Measurements from ENCODE around the gene GP1BB. TPM values are rescaled to one million over a fixed set of nuclear protein-coding genes. Genes with fewer than 3 reads are reported as not detected.
A peak's percentile ranks its signal among the peaks of the same experiment; 100 is the strongest.

Gene GP1BB
- total and polyA plus RNA-seq, 2 of the 4 experiments (the other 2 are of a cell fraction) = 0.18 to 1.5 TPM

GRCh38 chr22:19691007-19691720 lies 32.2 kb upstream of the GP1BB start:
- dilution Hi-C loops (cut with HindIII; ENCODE audit: low sequenced_read_pairs, unreplicated experiment) = no loop called here
- POLR2A ChIA-PET (ENCODE audit: unreplicated experiment) = no interaction called here
- peak overlapping the region; percentile 24; the same call in 1 of the 2 replicates for H3K9ac ChIP-seq (ENCODE audit: low read depth, low read length)
- TF ChIP-seq RCOR1 (IDR thresholded peaks at IDR 0.05; ENCODE audit: insufficient replicate concordance, low read length) = no peak
- no peak for TF ChIP-seq USF2 (IDR thresholded peaks at IDR 0.05; ENCODE audit: low read depth, low read length)
- no peak for TF ChIP-seq MAFK (IDR thresholded peaks at IDR 0.05; ENCODE audit: low read depth, low read length)
- TF ChIP-seq MAZ (IDR thresholded peaks at IDR 0.05; ENCODE audit: borderline replicate concordance, low read depth, low read length) = no peak
- no peak for TF ChIP-seq RFX5 (IDR thresholded peaks at IDR 0.05; ENCODE audit: low read depth, low read length)
- no peak for TF ChIP-seq CTCF (conservative IDR thresholded peaks at IDR 0.05; ENCODE audit: low read depth, low read length)
- no peak for TF ChIP-seq CEBPB (IDR thresholded peaks at IDR 0.05; ENCODE audit: low read depth, low read length)
- no peak for TF ChIP-seq FOS (IDR thresholded peaks at IDR 0.05; ENCODE audit: low read depth, low read length)
- no peak for TF ChIP-seq POLR2A (IDR thresholded peaks at IDR 0.05; ENCODE audit: low read depth, low read length)
- TF ChIP-seq RAD21 (IDR thresholded peaks at IDR 0.05; ENCODE audit: low read length) = no peak
- TF ChIP-seq SMC3 (IDR thresholded peaks at IDR 0.05; ENCODE audit: low read depth, low read length) = no peak
- no peak for TF ChIP-seq NFE2L2 (IDR thresholded peaks at IDR 0.05; ENCODE audit: low read depth, low read length)
- no peak for TF ChIP-seq CHD1 (IDR thresholded peaks at IDR 0.05; ENCODE audit: low read depth, low read length)
- no peak for TF ChIP-seq BHLHE40 (IDR thresholded peaks at IDR 0.05; ENCODE audit: low read depth, low read length)
- TF ChIP-seq, protein P1, sequence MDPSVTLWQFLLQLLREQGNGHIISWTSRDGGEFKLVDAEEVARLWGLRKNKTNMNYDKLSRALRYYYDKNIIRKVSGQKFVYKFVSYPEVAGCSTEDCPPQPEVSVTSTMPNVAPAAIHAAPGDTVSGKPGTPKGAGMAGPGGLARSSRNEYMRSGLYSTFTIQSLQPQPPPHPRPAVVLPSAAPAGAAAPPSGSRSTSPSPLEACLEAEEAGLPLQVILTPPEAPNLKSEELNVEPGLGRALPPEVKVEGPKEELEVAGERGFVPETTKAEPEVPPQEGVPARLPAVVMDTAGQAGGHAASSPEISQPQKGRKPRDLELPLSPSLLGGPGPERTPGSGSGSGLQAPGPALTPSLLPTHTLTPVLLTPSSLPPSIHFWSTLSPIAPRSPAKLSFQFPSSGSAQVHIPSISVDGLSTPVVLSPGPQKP (IDR thresholded peaks at IDR 0.05; ENCODE audit: borderline replicate concordance, low read depth, low read length) = no peak

More at GRCh38 chr22:19691007-19691720, 32.2 kb upstream of the GP1BB start:
- DNase-seq (no peak), ATAC-seq (ENCODE audit: low read depth) (no peak)
- H4K91ac ChIP-seq (ENCODE audit: insufficient read depth, low read depth, low read length) = no peak overlapping the region
- WGBS, 2 experiments (ENCODE audit: extremely low coverage in 2 of 2, insufficient read length in 1 of 2) = 41% methylated on average over 6 of the region's 9 CpGs; no CpG with 5 or more reads in 1 of the 2 experiments
- no peak overlapping the region for H2BK5ac ChIP-seq (ENCODE audit: low read depth, low read length, poor library complexity, severe bottlenecking)
- peaks cover 28% of the 10 kb centered on the region for H3K27me3 ChIP-seq (ENCODE audit: control insufficient read depth, insufficient read depth, low read length)
- no peak overlapping the region for H2BK20ac ChIP-seq (ENCODE audit: low read depth, low read length)
- peak overlapping the region; percentile 1; the same call in 1 of the 2 replicates for H3K4me3 ChIP-seq (ENCODE audit: insufficient read depth, low read depth, low read length)
- intact Hi-C loops (cut with micrococcal nuclease) = no loop called here
- no peaks in the 10 kb centered on the region for H3K36me3 ChIP-seq (ENCODE audit: control insufficient read depth, insufficient read depth, low read length)
- H4K20me1 ChIP-seq (ENCODE audit: insufficient read depth, low read length) = no peaks in the 10 kb centered on the region
- H3K14ac ChIP-seq (replicated peaks; ENCODE audit: low read depth, low read length) = 0 out of 2 replicates have a peak overlapping the region, but pooled peaks have one; percentile 35
- H3K4ac ChIP-seq (ENCODE audit: low read depth, low read length) = 0 out of 2 replicates have a peak overlapping the region, but pooled peaks have one; percentile 15
- H3K9me3 ChIP-seq (ENCODE audit: control insufficient read depth, insufficient read depth, low read length) = no peaks in the 10 kb centered on the region; the same call in 1 of the 2 replicates
- H2AK9ac ChIP-seq (replicated peaks; ENCODE audit: low read depth, low read length, poor library complexity) = no peak overlapping the region
- no peak overlapping the region for H4K5ac ChIP-seq (ENCODE audit: low read depth, low read length)
- CTCF ChIA-PET = no interaction called here
- no peak overlapping the region for H3K27ac ChIP-seq (ENCODE audit: insufficient read depth, low read length)
- 0 out of 2 replicates have a peak overlapping the region, but pooled peaks have one; percentile 0 for H3K56ac ChIP-seq (ENCODE audit: extremely low read depth, insufficient read depth, low read length)
- in situ Hi-C loops (cut with MboI; ENCODE audit: low sequenced_read_pairs) = no loop called here
- H2BK15ac ChIP-seq (ENCODE audit: low read depth, low read length) = no peak overlapping the region
- H3K79me1 ChIP-seq (ENCODE audit: low read depth in 1 of 2, low read length in 2 of 2) = no peaks in the 10 kb centered on the region
- H3K4me1 ChIP-seq (ENCODE audit: control insufficient read depth, insufficient read depth, low read length) = no peaks in the 10 kb centered on the region; the same call in 1 of the 2 replicates
- H3K18ac ChIP-seq (ENCODE audit: low read depth, low read length) = no peak overlapping the region
- H2BK120ac ChIP-seq (ENCODE audit: low read depth, low read length) = peak overlapping the region; percentile 59; the same call in 1 of the 2 replicates
- H3K4me2 ChIP-seq (ENCODE audit: low read depth, low read length) = peak overlapping the region; percentile 37
- peak overlapping the region; percentile 91 for H2AFZ ChIP-seq (replicated peaks; ENCODE audit: low read length, poor library complexity)
- 0 out of 2 replicates have a peak overlapping the region, but pooled peaks have one; percentile 23 for H3K23ac ChIP-seq (ENCODE audit: low read depth, low read length)
- H3K9me1 ChIP-seq (ENCODE audit: insufficient read depth, low read length) = no peaks in the 10 kb centered on the region; the same call in 1 of the 2 replicates
- H4K8ac ChIP-seq (ENCODE audit: low read depth in 2 of 2, low read length in 2 of 2) = peak overlapping the region in 1 of 2 experiments; percentile 50; a peak in 1 of 4 replicates
- no TSS peak for BruUV-seq (replicated peaks)
- H2AK5ac ChIP-seq (ENCODE audit: low read depth, low read length) = no peak overlapping the region

Measured in IMR-90 (cell line).